VCaP (cell line): ENCODE results near the gene PELI2.
A peak's percentile ranks its signal among the peaks of the same experiment; 100 is the strongest.

Experiments
- H3K27ac ChIP-seq: fragments of 450-650 bp; 2 replicates; pipeline ENCODE4 v1.5.1; 2017
- TF ChIP-seq, protein P1 (sequence below): fragments of 450-650 bp; conservative IDR thresholded peaks from 2 replicates; pipeline ENCODE4 v1.5.1; 2017; ENCODE audit warnings: mild to moderate bottlenecking, moderate library complexity

PELI2 gene

DNA sequence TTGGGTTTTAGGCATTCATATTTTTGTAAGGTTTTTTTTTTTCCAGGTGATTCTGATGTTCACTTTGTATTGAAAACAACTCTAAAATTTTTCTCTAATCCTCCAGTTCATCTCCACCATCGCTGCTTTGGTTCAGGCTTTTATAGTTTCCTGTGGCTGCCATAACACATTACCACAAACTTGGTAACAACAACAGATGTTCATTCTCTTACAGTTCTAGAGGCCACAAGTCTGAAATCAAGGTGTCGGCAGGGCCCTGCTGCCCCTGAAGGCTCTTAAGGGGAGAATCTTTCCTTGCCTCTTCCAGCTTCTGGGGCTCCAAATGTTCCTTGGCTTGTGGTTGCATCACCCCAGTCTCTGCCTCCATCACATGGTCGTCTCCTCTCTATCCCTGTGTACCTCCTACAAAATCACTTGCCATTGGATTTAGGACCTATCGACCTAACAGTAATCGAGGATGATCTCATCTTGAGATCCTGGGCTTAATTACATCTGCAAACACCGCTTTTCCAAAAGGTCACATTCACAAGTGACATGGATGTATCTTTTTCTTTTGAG is 55.2 kb downstream of the PELI2 start:
- H3K27ac ChIP-seq: no peak overlapping the region
- TF ChIP-seq, protein P1, sequence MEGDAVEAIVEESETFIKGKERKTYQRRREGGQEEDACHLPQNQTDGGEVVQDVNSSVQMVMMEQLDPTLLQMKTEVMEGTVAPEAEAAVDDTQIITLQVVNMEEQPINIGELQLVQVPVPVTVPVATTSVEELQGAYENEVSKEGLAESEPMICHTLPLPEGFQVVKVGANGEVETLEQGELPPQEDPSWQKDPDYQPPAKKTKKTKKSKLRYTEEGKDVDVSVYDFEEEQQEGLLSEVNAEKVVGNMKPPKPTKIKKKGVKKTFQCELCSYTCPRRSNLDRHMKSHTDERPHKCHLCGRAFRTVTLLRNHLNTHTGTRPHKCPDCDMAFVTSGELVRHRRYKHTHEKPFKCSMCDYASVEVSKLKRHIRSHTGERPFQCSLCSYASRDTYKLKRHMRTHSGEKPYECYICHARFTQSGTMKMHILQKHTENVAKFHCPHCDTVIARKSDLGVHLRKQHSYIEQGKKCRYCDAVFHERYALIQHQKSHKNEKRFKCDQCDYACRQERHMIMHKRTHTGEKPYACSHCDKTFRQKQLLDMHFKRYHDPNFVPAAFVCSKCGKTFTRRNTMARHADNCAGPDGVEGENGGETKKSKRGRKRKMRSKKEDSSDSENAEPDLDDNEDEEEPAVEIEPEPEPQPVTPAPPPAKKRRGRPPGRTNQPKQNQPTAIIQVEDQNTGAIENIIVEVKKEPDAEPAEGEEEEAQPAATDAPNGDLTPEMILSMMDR: no peak

DNA sequence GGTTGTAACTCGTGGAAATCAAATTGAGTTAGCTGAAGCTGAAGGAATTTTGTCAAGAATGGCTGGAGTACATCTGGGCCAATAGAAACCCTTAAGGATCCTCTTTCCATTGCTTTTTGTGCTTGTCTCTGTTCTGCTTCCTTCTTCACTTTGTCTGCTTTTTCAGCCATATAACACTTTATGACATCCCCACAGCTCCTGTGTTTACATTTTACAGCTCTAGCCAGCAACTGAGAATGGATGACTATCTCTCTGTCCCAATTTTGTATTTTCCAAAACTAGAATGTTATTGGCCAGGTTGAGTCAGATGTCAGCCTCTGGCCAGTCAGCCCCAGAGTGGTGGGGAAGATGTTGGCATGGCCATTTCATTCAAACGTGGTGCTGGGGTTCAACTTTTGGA is 57.6 kb downstream of the PELI2 start:
- H3K27ac ChIP-seq: no peak overlapping the region
- TF ChIP-seq, protein P1: no peak

- TF ChIP-seq, protein P1: no peak
- no peak overlapping the region for H3K27ac ChIP-seq
Measured at GRCh38 chr14:56176530-56176929, 58.3 kb downstream of the PELI2 start.

DNA sequence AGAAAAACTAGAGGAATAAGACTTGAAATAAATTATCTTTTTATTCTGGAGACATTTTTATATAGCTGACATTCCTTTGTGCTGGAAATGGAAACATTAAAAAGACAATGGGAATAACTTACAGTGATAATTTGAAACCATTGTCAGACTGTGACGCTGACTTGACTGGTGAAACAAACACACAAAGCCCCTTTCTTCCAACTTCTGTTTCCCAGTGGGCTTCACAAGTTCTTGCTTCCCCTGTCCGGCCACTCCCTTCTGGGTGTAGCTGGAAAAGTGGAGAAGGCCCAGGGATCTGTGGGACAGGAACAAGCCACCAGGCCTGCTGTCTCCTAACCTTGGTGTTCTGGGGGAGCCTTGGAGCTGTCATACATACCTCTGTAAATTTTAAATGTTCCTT is 58.8 kb downstream of the PELI2 start:
- H3K27ac ChIP-seq: no peak overlapping the region
- TF ChIP-seq, protein P1: no peak

DNA sequence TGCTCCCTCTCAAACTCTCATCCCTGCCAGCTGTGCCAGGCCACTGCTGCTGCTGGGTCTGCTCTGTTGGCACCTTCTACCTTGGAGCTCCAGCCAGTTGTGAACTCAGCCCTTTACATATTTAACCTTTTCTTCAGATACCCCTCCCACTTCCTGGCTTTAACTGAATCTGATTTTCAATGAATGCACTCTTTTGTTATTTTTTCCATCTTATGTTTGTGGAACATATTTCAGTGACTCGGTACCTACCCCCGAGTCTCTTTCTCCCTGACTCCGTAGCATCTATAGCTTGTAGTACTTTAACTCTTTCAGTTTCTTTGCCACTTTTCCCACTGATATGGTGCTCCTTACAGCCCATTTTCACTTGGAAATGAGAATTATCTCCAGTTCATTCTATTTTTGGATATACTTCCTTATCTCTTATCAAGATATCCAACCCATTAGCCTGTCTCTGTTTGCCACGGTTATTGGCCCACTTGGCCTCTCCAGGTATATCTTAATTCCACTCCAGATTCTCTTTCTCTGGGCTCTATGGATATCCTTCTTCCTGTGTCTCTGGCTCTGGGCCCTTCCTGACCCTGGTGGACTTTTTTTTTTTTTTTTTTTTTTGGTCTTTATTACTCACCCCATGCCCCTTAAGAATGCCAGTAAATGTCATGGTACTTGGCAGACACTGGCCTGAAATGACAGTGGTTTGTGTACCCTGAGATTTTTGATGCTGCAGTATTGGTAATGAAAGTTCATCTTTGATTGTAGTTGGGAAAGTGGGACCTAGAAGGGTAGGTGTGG is 62.7 kb downstream of the PELI2 start:
- TF ChIP-seq, protein P1: no peak
- peak overlapping the region; percentile 62 for H3K27ac ChIP-seq

GRCh38 chr14:56181681-56182085 is 63.5 kb downstream of the PELI2 start:
- TF ChIP-seq, protein P1: no peak
- peak overlapping the region; percentile 62 for H3K27ac ChIP-seq

DNA sequence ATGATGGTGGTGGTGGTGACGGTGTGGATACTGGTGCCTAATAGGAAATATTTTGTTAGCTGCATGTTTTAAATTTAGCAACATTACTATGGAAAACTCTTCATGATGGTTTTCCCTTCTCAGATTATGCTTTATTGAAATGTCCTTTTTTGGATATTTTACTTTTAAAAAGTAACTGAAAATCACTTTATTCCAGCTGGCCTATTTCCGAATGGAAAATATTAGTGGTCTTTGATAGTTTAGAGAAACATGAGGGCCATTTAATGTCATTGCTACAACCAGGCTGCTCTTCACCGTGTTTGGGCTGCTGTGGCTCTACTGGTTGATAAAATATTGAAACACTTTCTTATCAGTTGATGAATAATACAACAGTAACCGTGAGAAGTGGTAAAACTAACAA is 64.2 kb downstream of the PELI2 start:
- H3K27ac ChIP-seq: peak overlapping the region; percentile 62
- TF ChIP-seq, protein P1: no peak
